ENCODE measurements around the gene STRN3. TPM values are rescaled to one million over a fixed set of nuclear protein-coding genes. Genes with fewer than 3 reads are reported as not detected.

STRN3 gene
- total RNA-seq, 2 donors from 2014 or later: 18.1 to 18.9 TPM

DNA sequence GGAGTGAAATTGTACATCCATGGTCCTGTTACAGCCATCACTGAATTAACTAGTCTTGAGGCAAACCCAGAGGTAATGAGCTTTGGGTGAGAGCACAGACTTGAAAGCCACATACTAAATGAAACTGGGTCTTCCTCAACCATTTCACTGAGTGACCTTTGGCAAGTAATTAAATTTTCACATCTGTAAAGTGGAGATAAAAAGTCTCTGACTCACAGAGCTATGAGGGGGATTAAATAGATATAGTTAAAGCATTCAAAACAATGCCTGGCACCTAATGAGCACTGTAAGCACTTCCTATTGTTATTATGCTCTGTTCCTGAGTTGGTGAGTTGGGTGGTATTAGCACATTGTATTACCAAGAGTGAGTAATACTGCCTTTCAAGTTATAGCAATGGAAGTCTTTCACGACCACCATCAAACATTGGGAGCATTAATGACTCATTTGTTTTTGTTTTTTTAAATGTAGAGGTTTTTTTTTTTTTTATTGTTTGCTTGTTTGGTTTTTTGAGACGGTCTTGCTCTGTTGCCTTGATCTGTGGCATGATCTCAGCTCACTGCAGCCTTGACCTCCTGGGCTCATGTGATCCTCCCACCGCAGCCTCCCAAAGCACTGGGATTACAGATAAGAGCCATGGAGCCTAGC, 12.5 kb upstream of the STRN3 start:
- H3K4me1 ChIP-seq: peaks cover 15% of the 10 kb centered on the region
- no peaks in the 10 kb centered on the region for H3K9me3 ChIP-seq
- no peaks in the 10 kb centered on the region for H3K27me3 ChIP-seq
- WGBS, 2 donors: 47 to 68% methylated on average over 2 to 3 of the region's 3 CpGs
- H3K36me3 ChIP-seq (replicated peaks in 1 of 2; ENCODE audit: insufficient read depth in 1 of 2, low read depth in 2 of 2): no peaks in the 10 kb centered on the region
- intact Hi-C loops (cut with DNase I): no loop called here
- no peak for ATAC-seq
- TF ChIP-seq CTCF (IDR thresholded peaks at IDR 0.05) (no peak), POLR2A (IDR thresholded peaks at IDR 0.05) (no peak)
- no peak for DNase-seq
- no peak overlapping the region for H3K27ac ChIP-seq
- no peak overlapping the region for H3K4me3 ChIP-seq

- ATAC-seq (no peak), DNase-seq (no peak)
- no peak for TF ChIP-seq POLR2A (IDR thresholded peaks at IDR 0.05)
- TF ChIP-seq CTCF (IDR thresholded peaks at IDR 0.05): no peak
- H3K27ac ChIP-seq: no peak overlapping the region
- 70 to 100% methylated on average over 1 of the region's 1 CpG for WGBS, 2 donors
- no peaks in the 10 kb centered on the region for H3K9me3 ChIP-seq
- peaks cover 23% of the 10 kb centered on the region for H3K4me1 ChIP-seq
- no peaks in the 10 kb centered on the region for H3K27me3 ChIP-seq
- intact Hi-C loops (cut with DNase I): no loop called here
- H3K36me3 ChIP-seq (replicated peaks in 1 of 2; ENCODE audit: insufficient read depth in 1 of 2, low read depth in 2 of 2): no peaks in the 10 kb centered on the region
- no peak overlapping the region for H3K4me3 ChIP-seq
Observed at GRCh38 chr14:31037709-31038221, 11.6 kb upstream of the STRN3 start.

DNA sequence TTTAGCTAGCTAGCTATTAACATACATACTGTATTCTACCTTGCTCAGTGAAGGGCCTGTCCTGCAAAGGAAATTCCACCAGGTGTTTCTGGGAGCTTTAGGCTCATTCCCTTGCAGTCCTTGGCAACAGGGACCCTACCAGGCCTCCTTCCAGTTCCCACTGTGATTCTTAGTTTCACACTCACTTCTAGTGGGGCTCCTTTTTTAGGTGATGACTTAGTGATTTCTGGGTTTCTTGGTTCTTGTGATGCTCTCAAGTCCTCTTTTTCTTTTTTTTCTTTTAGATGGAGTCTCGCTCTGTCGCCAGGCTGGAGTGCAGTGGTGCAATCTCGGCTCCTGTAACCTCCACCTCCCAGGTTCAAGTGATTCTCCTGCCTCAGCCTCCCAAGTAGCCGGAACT, 10.4 kb upstream of the STRN3 start:
- Histone ChIP-seq H3K4me1 (peaks cover 28% of the 10 kb centered on the region), H3K36me3 (replicated peaks in 1 of 2; ENCODE audit: insufficient read depth in 1 of 2, low read depth in 2 of 2) (no peaks in the 10 kb centered on the region), H3K4me3 (no peak overlapping the region), H3K9me3 (no peaks in the 10 kb centered on the region), H3K27ac (no peak overlapping the region), H3K27me3 (no peaks in the 10 kb centered on the region)
- no peak for DNase-seq
- TF ChIP-seq POLR2A (IDR thresholded peaks at IDR 0.05) (no peak), CTCF (IDR thresholded peaks at IDR 0.05) (no peak)
- ATAC-seq: no peak
- intact Hi-C loops (cut with DNase I): no loop called here
- 96 to 98% methylated on average over 4 of the region's 4 CpGs for whole genome bisulfite sequencing, 2 donors

- H3K27me3 ChIP-seq: no peaks in the 10 kb centered on the region
- no peaks in the 10 kb centered on the region for H3K36me3 ChIP-seq (replicated peaks in 1 of 2; ENCODE audit: insufficient read depth in 1 of 2, low read depth in 2 of 2)
- TF ChIP-seq POLR2A (IDR thresholded peaks at IDR 0.05): no peak
- no peak for TF ChIP-seq CTCF (IDR thresholded peaks at IDR 0.05)
- H3K4me3 ChIP-seq: no peak overlapping the region
- peaks cover 29% of the 10 kb centered on the region for H3K4me1 ChIP-seq
- H3K27ac ChIP-seq: no peak overlapping the region
- no peaks in the 10 kb centered on the region for H3K9me3 ChIP-seq
- ATAC-seq: no peak
- WGBS, 2 donors: 92 to 93% methylated on average over 5 of the region's 5 CpGs
- intact Hi-C loops (cut with DNase I): no loop called here
- no peak for DNase-seq
Observed at GRCh38 chr14:31030469-31030868, 4.3 kb upstream of the STRN3 start.
